HUES64 (cell line): ENCODE results near the gene LOX.
A peak's percentile ranks its signal among the peaks of the same experiment; 100 is the strongest.
"Not testable (repeated sequence)": the region's sequence is repeated elsewhere in the genome, so short reads cannot be mapped to it uniquely, and the experiment has no call there.

ENCODE experiments used
- H3K27ac ChIP-seq: 2 replicates; pipeline ENCODE4 v1.7.0; 2013; ENCODE audit warnings: low read depth, low read length, inconsistent platforms
- H3K27me3 ChIP-seq: 2 replicates; pipeline ENCODE4 v1.6.1; 2013; ENCODE audit warnings: mild to moderate bottlenecking, low read length; ENCODE audit not compliant: insufficient read depth
- H3K36me3 ChIP-seq: 2 replicates; pipeline ENCODE4 v1.6.1; 2013; ENCODE audit warnings: mild to moderate bottlenecking, low read length; ENCODE audit not compliant: insufficient read depth
- H3K4me1 ChIP-seq: 2 replicates; pipeline ENCODE4 v1.6.1; 2013; ENCODE audit warnings: mild to moderate bottlenecking, low read length, moderate library complexity; ENCODE audit not compliant: insufficient read depth
- H3K4me3 ChIP-seq: 2 replicates; pipeline ENCODE4 v1.5.1; 2013; ENCODE audit warnings: mild to moderate bottlenecking, low read length, moderate library complexity
- H3K9ac ChIP-seq: 2 replicates; pipeline ENCODE4 v1.6.1; 2013; ENCODE audit warnings: mild to moderate bottlenecking, low read depth, low read length
- H3K9me3 ChIP-seq: 2 replicates; pipeline ENCODE4 v1.6.1; 2013; ENCODE audit warnings: low read depth, low read length; ENCODE audit not compliant: insufficient read depth
- WGBS: fragments of 150-250, 120-280 bp; methylation state at CpG from one replicate; pipeline ENCODE4 v1.1.7; 2013; ENCODE audit warnings: missing lambda C conversion rate; 5-methylcytosine and 5-hydroxymethylcytosine counted together

LOX gene

DNA sequence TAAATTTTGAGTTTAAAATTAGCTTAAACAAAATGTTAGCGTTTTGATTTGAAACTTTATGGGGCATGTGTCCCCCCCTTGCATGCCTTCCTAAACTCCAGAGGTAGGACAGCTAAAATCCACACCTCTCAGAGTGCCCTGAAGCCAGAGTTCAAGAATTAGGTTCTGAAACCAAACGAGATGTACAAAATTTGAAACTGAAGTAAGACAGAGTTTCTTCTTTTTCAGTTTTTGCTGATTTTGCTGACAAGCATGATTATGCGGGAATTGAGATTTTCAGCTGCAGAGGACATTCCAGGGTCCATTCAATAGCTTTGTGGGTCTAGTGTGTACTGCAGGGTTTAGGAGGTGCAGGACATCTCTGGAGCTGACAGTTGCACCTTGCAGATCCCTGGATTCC, 17.1 kb upstream of the LOX start:
- Histone ChIP-seq H3K27me3 (no peaks in the 10 kb centered on the region), H3K36me3 (no peaks in the 10 kb centered on the region), H3K4me1 (peaks cover 6% of the 10 kb centered on the region), H3K4me3 (no peak overlapping the region), H3K9me3 (no peaks in the 10 kb centered on the region), H3K27ac (no peak overlapping the region), H3K9ac (no peak overlapping the region)
- whole genome bisulfite sequencing = 93% methylated on average over 3 of the region's 3 CpGs

DNA sequence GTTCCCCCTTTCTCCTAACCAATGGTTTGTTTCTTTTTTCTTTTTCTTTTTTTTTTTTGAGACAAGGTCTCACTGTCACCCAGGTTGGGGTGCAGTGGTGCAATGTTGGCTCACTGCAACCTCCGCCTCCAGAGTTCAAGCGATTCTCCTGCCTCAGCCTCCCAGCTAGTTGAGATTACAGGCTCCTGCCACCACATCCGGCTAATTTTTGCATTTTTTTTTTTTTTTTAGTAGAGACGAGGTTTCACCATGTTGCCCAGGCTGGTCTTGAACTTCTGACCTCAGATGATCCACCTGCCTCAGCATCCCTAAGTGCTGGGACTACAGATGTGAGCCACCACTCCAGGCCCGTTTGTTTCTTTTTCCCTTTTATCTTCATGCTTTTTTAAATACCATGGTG, 16.2 kb upstream of the LOX start:
- H3K9ac ChIP-seq, H3K4me3 ChIP-seq, H3K27me3 ChIP-seq, H3K36me3 ChIP-seq, H3K9me3 ChIP-seq, H3K4me1 ChIP-seq, H3K27ac ChIP-seq: not testable (repeated sequence)
- 94% methylated on average over 5 of the region's 5 CpGs for WGBS

DNA sequence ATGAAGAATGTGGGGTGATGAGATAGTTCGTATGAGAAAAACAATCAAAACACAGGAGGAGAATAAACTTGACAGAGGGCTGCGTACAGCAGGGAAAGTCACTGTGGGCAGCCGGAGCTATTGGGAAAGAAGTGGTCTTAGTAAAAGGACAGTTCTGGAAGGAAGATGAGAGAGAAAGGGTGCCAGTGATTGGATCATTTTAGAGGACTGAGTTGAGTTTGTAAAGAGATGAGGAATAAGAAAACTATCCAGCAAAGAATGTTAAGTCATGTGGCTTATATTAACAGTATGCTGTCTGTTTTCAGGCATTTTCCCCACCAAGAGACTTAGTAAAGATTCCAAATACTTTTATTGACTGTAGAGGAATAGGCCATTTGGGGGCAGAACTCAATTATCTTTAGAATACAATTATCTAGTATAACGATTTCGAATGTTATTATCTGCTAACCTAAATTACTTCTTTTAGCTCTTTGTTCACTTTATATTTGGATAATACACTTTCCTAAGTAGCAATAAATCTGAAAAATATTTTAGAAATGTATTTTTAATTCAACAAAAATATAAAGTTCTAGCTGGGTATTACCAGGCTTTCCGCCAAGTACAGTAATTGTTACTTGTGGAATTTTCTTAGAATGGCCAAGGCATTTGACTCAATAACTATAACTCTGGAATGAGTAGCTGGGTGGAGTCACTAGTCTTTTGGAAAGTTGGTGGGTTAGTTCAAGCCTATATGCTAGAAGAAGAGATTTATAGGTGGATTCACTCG, 15.5 kb upstream of the LOX start:
- 92% methylated on average over 4 of the region's 7 CpGs for WGBS
- no peak overlapping the region for H3K27ac ChIP-seq

DNA sequence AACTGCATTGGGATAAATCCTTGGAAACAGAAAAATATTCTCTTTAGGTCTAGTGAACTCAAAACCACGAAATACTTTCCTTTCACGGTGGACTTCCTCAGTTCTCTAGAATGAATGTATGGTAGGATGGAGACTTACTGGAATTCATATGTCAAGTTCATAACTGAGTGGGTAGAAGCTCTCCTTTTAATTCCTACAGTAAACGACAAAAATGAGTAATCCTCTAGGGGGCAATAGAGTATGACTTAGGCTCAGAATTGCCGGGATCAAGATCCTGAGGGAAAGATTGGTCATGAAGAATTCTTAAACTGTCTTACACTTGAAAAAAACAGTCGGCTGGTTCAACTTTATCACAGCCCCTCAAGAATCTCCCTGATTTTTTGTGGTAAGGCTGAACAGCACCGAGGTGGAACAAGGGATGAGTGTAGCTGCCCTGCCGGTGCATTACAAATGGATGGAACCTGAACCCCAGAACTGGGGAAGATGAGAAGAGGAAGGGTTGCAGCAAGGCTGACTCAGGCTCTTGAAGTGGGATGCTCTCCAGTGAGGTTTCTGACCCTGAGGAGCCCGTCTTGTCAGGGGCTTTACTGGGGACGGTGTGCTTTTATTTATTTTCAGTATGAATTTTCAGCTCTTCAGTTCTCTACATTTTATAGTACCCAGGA, 14.0 kb upstream of the LOX start:
- 56% methylated on average over 8 of the region's 9 CpGs for WGBS
- no peaks in the 10 kb centered on the region for H3K27me3 ChIP-seq
- no peak overlapping the region for H3K4me3 ChIP-seq
- no peak overlapping the region for H3K9ac ChIP-seq
- no peak overlapping the region for H3K27ac ChIP-seq
- H3K4me1 ChIP-seq = 0 out of 2 replicates have a peak, but pooled peaks cover 3% of the 10 kb centered on the region
- no peaks in the 10 kb centered on the region for H3K9me3 ChIP-seq
- H3K36me3 ChIP-seq = no peaks in the 10 kb centered on the region

More for the DNA sequence above, 15.5 kb upstream of the LOX start:
- Histone ChIP-seq H3K4me3 (no peak overlapping the region), H3K9me3 (no peaks in the 10 kb centered on the region), H3K4me1 (0 out of 2 replicates have a peak, but pooled peaks cover 3% of the 10 kb centered on the region), H3K9ac (no peak overlapping the region), H3K27me3 (no peaks in the 10 kb centered on the region), H3K36me3 (no peaks in the 10 kb centered on the region)

DNA sequence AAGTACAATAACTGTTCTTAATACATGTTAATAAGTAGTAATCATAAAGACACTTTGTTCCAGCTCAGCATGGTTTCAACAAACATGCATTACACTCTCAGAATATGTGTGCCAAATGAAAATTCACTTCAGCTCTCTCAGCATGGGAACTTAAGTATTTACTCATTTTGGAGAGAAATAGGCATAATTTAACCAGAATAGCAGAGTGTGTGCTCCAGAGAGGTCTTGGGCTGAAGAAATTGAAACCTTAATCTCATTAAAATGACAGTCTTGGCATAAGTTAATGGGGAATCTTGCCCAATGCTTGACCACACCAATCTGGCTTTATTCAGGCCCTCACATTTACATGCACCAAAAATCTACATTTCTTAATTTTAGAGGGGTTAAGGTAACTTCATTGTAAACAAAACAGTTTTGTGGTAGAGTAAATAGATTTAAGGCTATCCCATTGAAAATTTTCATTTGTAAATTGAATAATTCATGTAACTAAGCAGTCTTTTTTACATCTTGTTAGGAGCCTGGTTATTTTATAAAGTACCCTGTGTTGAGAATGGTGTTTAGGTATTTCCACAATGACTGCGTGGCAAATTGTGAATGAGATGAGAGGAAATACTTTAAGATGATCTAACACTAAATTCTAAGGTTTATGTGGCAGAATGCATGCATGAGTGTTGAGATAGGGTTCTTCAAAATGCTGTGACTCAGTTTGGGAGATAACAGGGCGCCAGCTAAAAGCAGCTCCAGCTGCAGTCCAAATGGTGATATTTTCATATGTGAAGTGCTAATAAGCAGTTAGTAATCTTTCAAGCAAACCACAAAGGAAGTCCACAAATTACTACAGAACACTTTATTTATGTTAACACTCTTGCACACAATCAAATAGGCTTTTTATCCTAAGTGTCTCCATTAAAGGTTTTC, 11.3 kb upstream of the LOX start:
- 0 out of 2 replicates have a peak, but pooled peaks cover 3% of the 10 kb centered on the region for H3K4me1 ChIP-seq
- H3K36me3 ChIP-seq = no peaks in the 10 kb centered on the region
- no peaks in the 10 kb centered on the region for H3K9me3 ChIP-seq
- WGBS = 82% methylated on average over 2 of the region's 2 CpGs
- H3K4me3 ChIP-seq = no peak overlapping the region
- H3K27ac ChIP-seq = no peak overlapping the region
- H3K27me3 ChIP-seq = no peaks in the 10 kb centered on the region
- H3K9ac ChIP-seq = no peak overlapping the region

DNA sequence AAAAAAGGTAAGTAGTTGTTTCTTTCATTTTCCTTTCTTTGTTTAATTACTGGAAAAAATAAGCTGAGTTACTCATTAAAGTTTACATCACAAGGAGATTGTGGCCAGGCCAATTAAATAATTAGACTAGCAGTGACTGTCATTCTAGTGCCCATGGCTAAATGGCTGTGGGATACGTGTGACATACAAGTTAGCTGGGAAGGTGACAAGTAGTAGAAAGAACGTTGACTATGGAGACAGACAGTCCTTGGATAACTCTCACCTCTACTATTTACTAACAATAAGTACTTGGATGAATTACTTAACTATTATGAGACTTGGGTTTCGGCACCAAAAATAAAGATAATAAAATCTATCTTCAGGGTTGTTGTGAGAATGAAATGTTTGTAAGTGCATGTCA, 7.0 kb upstream of the LOX start:
- Histone ChIP-seq H3K4me1 (0 out of 2 replicates have a peak, but pooled peaks cover 3% of the 10 kb centered on the region), H3K27me3 (no peaks in the 10 kb centered on the region), H3K36me3 (no peaks in the 10 kb centered on the region), H3K4me3 (no peak overlapping the region), H3K9me3 (no peaks in the 10 kb centered on the region), H3K9ac (no peak overlapping the region), H3K27ac (no peak overlapping the region)
- 90% methylated on average over 2 of the region's 3 CpGs for WGBS

DNA sequence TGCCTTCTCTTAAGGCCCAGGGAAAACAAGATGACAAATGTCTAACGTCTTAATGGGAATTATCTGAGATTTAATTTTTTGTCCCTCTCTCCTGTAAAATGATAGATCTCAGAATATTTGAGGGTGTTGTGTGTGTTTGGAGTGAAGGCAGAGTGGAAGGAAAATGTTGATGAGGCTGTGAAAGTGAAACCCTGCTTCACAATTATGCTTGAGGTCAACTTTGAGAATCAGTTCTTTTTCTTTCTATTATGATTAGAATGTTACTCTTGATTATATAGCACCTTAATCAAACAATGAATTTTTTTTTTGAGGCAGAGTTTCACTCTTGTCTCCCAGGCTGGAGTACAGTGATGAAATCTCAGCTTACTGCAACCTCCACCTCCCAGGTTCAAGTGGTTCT, 5.5 kb upstream of the LOX start:
- Histone ChIP-seq H3K36me3 (no peaks in the 10 kb centered on the region), H3K9ac (no peak overlapping the region), H3K4me3 (no peak overlapping the region), H3K4me1 (peaks cover 6% of the 10 kb centered on the region; the same call in 1 of the 2 replicates), H3K27me3 (peaks cover 14% of the 10 kb centered on the region), H3K27ac (no peak overlapping the region), H3K9me3 (no peaks in the 10 kb centered on the region)
- WGBS = 100% methylated on average over 1 of the region's 1 CpG

DNA sequence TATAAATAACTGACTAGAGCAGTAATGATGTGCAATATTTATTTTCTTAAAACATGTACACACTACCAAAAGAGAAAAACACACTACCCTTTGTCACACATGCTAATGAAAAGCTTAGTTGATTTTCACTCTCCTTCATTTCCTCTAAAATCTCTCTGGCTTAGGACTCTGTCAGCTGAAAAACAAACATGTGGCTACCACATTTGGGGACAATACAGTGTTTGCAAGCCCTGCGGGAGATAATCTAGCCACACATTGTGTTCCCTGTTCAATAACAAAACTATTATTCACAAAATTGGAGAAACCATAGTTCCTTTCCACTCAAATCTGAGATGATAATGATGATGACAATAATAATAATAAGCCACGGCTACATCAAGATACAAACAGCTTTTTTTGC, 3.5 kb upstream of the LOX start:
- H3K9me3 ChIP-seq = no peaks in the 10 kb centered on the region
- H3K4me1 ChIP-seq = peaks cover 6% of the 10 kb centered on the region; the same call in 1 of the 2 replicates
- H3K27ac ChIP-seq = no peak overlapping the region
- WGBS = 81% methylated on average over 2 of the region's 2 CpGs
- peaks cover 34% of the 10 kb centered on the region for H3K27me3 ChIP-seq
- H3K36me3 ChIP-seq = no peaks in the 10 kb centered on the region
- no peak overlapping the region for H3K4me3 ChIP-seq
- no peak overlapping the region for H3K9ac ChIP-seq

DNA sequence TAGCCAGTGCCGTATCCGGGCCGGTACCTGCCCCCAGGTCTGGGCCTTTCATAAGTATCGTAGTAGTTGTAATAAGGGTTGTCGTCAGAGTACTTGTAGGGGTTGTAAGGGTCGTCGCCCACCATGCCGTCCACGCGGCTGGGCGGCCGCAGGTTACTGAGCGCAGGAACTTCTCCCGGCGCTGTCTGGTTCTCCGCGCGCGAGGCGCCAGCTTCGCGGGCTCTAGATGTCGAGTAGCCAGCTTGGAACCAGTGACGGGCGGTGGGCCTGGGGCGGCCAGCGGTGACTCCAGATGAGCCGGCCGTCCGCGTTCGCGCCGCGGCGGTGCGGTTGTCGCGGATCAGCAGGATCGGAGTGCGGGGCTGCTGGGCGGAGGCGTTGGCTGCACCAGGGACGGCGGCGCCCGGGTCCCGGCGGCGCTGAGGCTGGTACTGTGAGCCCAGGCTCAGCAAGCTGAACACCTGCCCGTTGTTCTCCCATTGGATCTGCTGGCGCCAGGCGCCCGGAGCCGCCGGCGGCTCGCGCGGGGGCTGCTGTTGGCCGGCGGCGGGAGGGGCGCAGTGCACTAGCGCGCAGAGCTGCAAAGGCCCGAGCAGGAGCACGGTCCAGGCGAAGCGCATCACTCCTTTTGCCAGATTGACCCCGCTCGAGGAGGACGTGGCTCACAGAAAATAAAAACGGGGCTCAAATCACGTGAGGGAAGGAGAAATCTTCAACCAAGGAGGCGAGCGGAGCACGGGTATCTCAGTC, 518 bp downstream of the LOX start:
- H3K4me3 ChIP-seq = peak overlapping the region; percentile 70
- peak overlapping the region; percentile 43 for H3K9ac ChIP-seq

DNA sequence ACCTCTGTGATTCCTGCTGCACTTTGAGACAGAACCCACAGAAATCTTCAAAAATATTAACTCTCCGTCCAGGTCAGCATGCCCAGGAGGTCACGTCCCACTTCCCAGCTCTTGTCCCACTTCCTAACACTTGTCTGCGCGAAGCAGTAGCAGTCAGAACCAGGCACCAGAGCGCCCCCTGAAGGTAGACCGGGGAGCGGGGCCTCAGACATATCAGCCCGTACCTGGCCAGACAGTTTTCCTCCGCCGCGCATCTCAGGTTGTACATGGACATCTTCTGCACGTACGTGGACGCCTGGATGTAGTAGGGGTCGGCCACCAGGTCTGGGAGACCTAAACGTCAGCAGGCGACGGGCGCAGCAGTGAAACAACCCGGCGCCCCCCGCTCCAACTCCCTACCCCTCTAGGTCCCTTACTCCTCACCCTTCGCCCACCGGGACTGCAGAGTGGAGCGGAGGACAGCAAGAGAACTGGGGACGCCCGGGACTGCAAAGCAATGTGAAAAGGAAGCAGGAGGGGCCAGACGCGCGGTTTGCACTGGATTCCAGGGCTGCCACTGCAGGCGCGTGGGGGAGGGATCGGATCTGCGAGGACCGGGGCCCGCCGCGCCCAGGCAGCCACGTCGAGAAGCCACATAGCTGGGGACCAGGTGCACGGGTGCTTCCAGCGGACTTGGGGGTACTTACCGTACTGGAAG, 1.2 kb downstream of the LOX start:
- H3K4me3 ChIP-seq = peak overlapping the region; percentile 70
- peaks cover 46% of the 10 kb centered on the region for H3K27me3 ChIP-seq
- H3K36me3 ChIP-seq = no peaks in the 10 kb centered on the region
- peak overlapping the region; percentile 43 for H3K9ac ChIP-seq
- H3K9me3 ChIP-seq = no peaks in the 10 kb centered on the region
- H3K4me1 ChIP-seq = peaks cover 6% of the 10 kb centered on the region; the same call in 1 of the 2 replicates
- no peak overlapping the region for H3K27ac ChIP-seq
- 2% methylated on average over 43 of the region's 43 CpGs for WGBS

More for the DNA sequence above, 518 bp downstream of the LOX start:
- Histone ChIP-seq H3K9me3 (no peaks in the 10 kb centered on the region), H3K4me1 (peaks cover 6% of the 10 kb centered on the region; the same call in 1 of the 2 replicates), H3K27me3 (peaks cover 46% of the 10 kb centered on the region), H3K27ac (no peak overlapping the region), H3K36me3 (no peaks in the 10 kb centered on the region)
- WGBS = under 1% methylated on average over 78 of the region's 78 CpGs
